GM10266 (cell line): ENCODE data around the gene ABI3BP.

ENCODE experiments used
- DNase-seq: peaks from one replicate; pipeline ENCODE4 v3.0.0; 2012; ENCODE audit errors: extremely low spot score
- TF ChIP-seq, protein P1 (sequence below): IDR thresholded peaks from 2 replicates; pipeline ENCODE4 v1.5.1; 2012; ENCODE audit warnings: mild to moderate bottlenecking, low read depth; ENCODE audit not compliant: control insufficient read depth, insufficient read depth; ENCODE audit errors: missing control alignments

Gene ABI3BP

GRCh38 chr3:100796556-100796955 lies 196.7 kb downstream of the ABI3BP start:
- DNase-seq: no peak
- TF ChIP-seq, protein P1, sequence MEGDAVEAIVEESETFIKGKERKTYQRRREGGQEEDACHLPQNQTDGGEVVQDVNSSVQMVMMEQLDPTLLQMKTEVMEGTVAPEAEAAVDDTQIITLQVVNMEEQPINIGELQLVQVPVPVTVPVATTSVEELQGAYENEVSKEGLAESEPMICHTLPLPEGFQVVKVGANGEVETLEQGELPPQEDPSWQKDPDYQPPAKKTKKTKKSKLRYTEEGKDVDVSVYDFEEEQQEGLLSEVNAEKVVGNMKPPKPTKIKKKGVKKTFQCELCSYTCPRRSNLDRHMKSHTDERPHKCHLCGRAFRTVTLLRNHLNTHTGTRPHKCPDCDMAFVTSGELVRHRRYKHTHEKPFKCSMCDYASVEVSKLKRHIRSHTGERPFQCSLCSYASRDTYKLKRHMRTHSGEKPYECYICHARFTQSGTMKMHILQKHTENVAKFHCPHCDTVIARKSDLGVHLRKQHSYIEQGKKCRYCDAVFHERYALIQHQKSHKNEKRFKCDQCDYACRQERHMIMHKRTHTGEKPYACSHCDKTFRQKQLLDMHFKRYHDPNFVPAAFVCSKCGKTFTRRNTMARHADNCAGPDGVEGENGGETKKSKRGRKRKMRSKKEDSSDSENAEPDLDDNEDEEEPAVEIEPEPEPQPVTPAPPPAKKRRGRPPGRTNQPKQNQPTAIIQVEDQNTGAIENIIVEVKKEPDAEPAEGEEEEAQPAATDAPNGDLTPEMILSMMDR: peak; percentile 33

DNA sequence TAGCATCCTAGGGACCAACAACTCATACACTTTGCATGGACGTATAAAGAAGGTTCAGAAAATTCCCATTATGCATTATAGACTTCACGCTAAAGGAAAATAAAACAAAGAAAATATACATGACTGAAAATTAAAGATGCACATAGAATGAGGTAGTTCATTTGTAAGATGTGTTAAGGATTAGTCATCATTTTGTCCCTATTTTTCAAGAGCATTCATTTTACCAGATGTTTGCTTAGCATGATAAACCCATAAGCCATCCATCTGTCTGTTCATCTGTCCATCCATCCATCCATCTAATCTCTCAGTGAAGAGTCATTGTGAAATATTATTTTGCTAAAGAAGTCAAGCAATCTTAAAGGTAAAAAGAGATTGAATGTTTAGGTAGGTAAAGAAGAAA lies 203.6 kb downstream of the ABI3BP start:
- TF ChIP-seq, protein P1: no peak
- no peak for DNase-seq

DNA sequence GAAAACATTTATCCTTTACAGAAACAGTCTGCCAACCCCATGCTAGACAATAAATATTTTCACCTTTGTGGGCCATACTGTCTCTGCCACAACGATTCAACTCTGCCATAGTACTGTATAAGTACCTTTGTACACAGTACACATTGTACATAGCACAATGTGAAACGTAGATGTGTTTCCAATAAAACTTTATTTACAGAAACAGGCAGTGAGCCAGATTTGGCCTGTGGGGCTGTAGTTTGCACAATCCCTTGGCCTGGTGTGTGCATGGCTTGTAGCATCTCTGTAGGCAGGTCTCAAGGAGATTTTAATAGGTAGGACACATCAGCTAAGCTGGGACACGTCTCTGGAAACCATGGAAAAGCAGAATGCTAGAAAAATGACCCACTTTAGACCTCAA lies 209.6 kb downstream of the ABI3BP start:
- DNase-seq: no peak
- TF ChIP-seq, protein P1: no peak

- TF ChIP-seq, protein P1: no peak
- no peak for DNase-seq
Observed at GRCh38 chr3:100782906-100783305, 210.3 kb downstream of the ABI3BP start.

- TF ChIP-seq, protein P1: no peak
- no peak for DNase-seq
Observed at GRCh38 chr3:100782348-100782747, 210.9 kb downstream of the ABI3BP start.

DNA sequence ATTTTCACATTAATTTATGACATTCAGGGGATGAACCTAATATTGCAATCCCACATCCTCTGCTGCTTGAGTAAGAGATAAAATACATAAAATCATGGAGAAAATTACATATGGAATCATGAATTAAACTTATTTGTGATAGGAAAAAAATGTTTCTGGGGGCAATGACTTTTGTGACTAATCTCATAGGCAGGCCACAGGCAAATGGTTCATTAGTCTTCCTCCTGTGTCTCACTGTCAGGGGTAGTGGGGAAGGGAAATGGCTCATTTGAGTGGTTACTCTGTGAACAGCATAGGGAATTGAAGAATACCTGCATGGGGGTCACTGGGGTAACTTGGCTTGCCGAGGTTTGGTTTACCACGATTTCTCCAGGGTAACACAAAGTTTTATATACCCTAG lies 211.9 kb downstream of the ABI3BP start:
- DNase-seq: no peak
- TF ChIP-seq, protein P1: no peak

DNA sequence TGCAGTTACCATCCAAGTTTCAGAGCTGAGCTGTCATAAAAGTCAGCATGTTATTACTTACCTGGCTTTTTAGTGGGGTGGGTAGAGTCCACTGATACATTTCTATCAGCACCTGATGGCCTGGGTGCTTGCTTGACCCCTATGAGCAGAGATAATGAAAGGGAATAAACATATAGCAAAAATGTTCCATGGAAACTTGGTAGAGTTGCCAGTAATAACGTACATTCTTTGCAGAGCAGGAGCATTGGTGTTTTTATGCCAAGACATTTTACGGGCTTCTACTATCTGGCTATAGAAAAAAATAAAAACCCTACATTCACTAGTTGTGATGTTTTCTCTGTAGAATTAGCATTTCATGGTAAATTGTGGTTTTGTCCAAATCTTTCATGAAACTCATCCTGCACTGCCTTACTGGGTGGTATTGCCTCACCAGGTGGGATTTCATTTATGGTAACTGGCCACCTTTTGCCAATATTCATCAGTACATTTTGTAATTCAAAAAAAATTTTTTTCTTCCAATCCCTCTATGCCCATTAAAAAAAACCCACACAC lies 213.1 kb downstream of the ABI3BP start:
- TF ChIP-seq, protein P1: no peak
- DNase-seq: no peak
